Hepatocyte (in vitro differentiated cells): ENCODE results near the gene MAST4.

Experiments used
- EZH2 ChIP-seq: fragments of 200-600 bp; sonication (generic); IDR thresholded peaks from 2 replicates; pipeline ENCODE4 v1.6.1; 2016; ENCODE audit warnings: antibody characterized with exemption, mild to moderate bottlenecking, borderline replicate concordance
- TF ChIP-seq, protein P1 (sequence below): fragments of 200-600 bp; sonication (generic); IDR thresholded peaks from 2 replicates; pipeline ENCODE4 v1.5.1; 2016; ENCODE audit warnings: antibody characterized with exemption, mild to moderate bottlenecking; ENCODE audit not compliant: poor library complexity

DNA sequence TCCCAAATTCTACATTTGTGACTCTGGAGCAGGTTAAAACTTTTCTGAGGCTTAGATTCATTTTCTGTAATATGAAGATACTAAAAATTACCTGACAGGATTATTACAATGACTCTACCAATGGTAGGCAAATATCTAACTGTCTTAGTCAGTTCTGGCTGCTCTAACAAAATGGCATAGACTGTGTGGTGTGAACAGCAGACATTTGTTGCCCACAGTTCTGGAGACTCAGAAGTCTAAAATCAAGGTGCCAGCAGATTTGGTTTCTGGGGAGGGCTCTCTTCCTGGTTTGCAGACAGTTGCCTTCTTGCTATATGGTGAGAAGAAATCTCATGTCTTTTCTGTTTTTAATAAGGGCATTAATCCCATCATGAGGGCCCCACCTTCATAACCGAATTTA lies 245.1 kb downstream of the MAST4 start:
- TF ChIP-seq, protein P1, sequence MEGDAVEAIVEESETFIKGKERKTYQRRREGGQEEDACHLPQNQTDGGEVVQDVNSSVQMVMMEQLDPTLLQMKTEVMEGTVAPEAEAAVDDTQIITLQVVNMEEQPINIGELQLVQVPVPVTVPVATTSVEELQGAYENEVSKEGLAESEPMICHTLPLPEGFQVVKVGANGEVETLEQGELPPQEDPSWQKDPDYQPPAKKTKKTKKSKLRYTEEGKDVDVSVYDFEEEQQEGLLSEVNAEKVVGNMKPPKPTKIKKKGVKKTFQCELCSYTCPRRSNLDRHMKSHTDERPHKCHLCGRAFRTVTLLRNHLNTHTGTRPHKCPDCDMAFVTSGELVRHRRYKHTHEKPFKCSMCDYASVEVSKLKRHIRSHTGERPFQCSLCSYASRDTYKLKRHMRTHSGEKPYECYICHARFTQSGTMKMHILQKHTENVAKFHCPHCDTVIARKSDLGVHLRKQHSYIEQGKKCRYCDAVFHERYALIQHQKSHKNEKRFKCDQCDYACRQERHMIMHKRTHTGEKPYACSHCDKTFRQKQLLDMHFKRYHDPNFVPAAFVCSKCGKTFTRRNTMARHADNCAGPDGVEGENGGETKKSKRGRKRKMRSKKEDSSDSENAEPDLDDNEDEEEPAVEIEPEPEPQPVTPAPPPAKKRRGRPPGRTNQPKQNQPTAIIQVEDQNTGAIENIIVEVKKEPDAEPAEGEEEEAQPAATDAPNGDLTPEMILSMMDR: no peak
- no peak for TF ChIP-seq EZH2
